Left lung (tissue), 10 donors: ENCODE measurements around the gene FEM1B. TPM values are rescaled to one million over a fixed set of nuclear protein-coding genes. Genes with fewer than 3 reads are reported as not detected.

ENCODE experiments used
- ATAC-seq: fragments of 200-7000 bp; cut with Tn5 transposase; one replicate; pipeline ENCODE4 v1.9.1; 2020; ENCODE audit warnings: moderate library complexity
- DNase-seq, 4 donors: peaks; one replicate each; pipeline ENCODE4 v3.0.0-alpha.2; 2013 to 2020
- H3K27ac ChIP-seq, 2 donors: fragments of 200-600 bp; sonication (generic) in 1 of 2; one replicate each; pipeline versions ENCODE4 v1.5.0 to v1.8.0; 2020 to 2021
- H3K27me3 ChIP-seq, 2 donors: fragments of 200-600 bp; sonication (generic) in 1 of 2; one replicate each; pipeline versions ENCODE4 v1.5.0 to v1.8.0; 2020 to 2021
- H3K36me3 ChIP-seq, 2 donors: fragments of 200-600 bp; sonication (generic) in 1 of 2; one replicate each; pipeline versions ENCODE4 v1.5.0 to v1.8.0; 2020 to 2021
- H3K4me1 ChIP-seq, 2 donors: fragments of 200-600 bp; one replicate each; pipeline ENCODE4 v1.8.0; 2021
- H3K4me3 ChIP-seq, 2 donors: fragments of 200-600 bp; sonication (generic) in 1 of 2; one replicate each; pipeline versions ENCODE4 v1.5.0 to v1.8.0; 2020 to 2021; ENCODE audit warnings: mild to moderate bottlenecking in 1 of 2
- H3K9me3 ChIP-seq, 2 donors: fragments of 200-600 bp; sonication (generic) in 1 of 2; one replicate each; pipeline versions ENCODE4 v1.5.0 to v1.8.0; 2020 to 2021
- intact Hi-C, 2 donors: fragments of 100-400 bp; cut with DNase I; formaldehyde crosslinking; loops; one replicate each; pipeline versions ENCODE4 v1.11.2 to v1.14.2; 2022
- polyA plus RNA-seq, 6 donors: library from polyadenylated mRNA; unstranded; fragments of 120-200 nt; gene quantifications; one replicate each; pipeline ENCODE4 v1.2.1, GENCODE V29; 2013; ENCODE audit not compliant: insufficient read length in 6 of 6
- total RNA-seq, 2 donors: library from RNA; stranded (reverse); fragmentation: NEBNext Ultra II Directional; extraction: Animal tissue kit (Norgen Biotek cat#: 25700); gene quantifications; one replicate each; pipeline ENCODE4 v1.2.1, GENCODE V29; 2021
- TF ChIP-seq, protein P1 (sequence below), 2 donors: fragments of 200-600 bp; sonication (generic) in 1 of 2; IDR thresholded peaks; one replicate each; pipeline versions ENCODE4 v1.5.0 to v1.8.0; 2021; ENCODE audit warnings: antibody characterized with exemption in 2 of 2
- donor health status: DM: no; HTN: yes; CAD: no.
- donor health status: DM: no; HTN: no; CAD: no.

The FEM1B gene
- total and polyA plus RNA-seq, 8 donors = 44.1 to 57.2 (median 50.4) TPM

DNA sequence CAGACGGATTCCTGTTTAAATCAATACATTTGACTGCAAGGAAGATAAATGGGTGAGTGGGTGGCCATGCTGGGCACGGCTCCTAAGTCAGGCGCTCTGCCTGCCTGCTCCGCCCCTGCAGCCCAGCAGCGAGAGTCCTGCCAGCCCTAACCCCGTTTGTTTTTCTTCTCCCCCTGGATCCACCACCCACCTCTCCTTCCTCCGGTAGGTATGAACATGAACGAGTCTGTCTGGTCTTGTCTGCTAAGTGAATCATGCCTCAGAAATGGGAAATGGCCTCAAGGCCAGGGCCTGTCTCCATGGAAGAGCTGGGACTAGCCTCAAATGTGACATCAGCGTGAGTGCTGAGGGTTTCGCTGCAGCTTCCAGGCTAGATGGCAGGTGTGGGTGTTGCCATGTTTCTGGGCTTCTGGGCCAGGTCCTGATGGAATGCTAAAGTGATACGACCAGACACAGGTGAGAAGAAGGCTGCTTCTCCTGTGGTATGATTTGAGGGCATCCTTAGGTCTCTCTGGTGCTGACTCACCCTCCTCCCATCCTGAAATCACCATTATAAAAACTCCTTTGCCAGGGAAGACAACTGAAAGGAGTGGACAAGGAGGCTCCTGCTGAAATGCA, 5.6 kb upstream of the FEM1B start:
- DNase-seq (no peak), ATAC-seq (peak; percentile 7)
- no peaks in the 10 kb centered on the region for H3K36me3 ChIP-seq
- intact Hi-C loops = no loop called here
- TF ChIP-seq, protein P1, sequence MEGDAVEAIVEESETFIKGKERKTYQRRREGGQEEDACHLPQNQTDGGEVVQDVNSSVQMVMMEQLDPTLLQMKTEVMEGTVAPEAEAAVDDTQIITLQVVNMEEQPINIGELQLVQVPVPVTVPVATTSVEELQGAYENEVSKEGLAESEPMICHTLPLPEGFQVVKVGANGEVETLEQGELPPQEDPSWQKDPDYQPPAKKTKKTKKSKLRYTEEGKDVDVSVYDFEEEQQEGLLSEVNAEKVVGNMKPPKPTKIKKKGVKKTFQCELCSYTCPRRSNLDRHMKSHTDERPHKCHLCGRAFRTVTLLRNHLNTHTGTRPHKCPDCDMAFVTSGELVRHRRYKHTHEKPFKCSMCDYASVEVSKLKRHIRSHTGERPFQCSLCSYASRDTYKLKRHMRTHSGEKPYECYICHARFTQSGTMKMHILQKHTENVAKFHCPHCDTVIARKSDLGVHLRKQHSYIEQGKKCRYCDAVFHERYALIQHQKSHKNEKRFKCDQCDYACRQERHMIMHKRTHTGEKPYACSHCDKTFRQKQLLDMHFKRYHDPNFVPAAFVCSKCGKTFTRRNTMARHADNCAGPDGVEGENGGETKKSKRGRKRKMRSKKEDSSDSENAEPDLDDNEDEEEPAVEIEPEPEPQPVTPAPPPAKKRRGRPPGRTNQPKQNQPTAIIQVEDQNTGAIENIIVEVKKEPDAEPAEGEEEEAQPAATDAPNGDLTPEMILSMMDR (IDR thresholded peaks at IDR 0.05) = no peak
- peaks cover 0 to 5% of the 10 kb centered on the region in 2 donors for H3K27me3 ChIP-seq
- H3K9me3 ChIP-seq = no peaks in the 10 kb centered on the region
- no peak overlapping the region for H3K4me3 ChIP-seq
- H3K4me1 ChIP-seq = peaks cover 9 to 10% of the 10 kb centered on the region in 2 donors
- peak overlapping the region; percentile 19 to 34 for H3K27ac ChIP-seq

DNA sequence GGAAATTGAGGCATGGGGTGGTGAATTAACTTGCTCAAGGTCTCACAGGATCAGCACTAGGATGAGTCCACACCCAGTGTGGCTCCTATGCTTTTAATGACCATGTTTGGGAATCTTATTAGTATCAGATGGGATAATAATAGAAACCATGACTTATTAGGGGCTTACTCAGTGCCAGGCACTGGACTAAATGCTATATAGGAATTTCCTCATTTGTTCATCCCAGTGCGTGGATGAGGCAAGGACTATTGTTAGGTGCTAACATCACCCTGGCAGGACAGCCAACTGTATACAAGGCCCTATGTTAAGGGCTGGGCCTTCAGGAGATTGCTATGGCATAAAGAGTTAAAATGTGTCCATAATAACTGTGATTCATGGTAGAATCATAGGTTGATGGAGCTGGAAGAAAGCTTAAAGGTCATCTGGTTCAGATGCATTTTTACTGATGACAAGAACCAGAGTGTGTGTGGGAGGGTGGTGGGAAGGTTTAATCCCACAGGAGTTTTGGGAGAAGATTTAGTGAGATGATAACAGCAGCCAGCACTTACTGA, 4.7 kb upstream of the FEM1B start:
- no peak overlapping the region for H3K4me3 ChIP-seq
- ATAC-seq (no peak), DNase-seq (no peak)
- H3K4me1 ChIP-seq = peaks cover 9 to 10% of the 10 kb centered on the region in 2 donors
- no peaks in the 10 kb centered on the region for H3K36me3 ChIP-seq
- intact Hi-C loops = no loop called here
- H3K9me3 ChIP-seq = no peaks in the 10 kb centered on the region
- no peaks in the 10 kb centered on the region for H3K27me3 ChIP-seq
- no peak overlapping the region for H3K27ac ChIP-seq
- TF ChIP-seq, protein P1 (IDR thresholded peaks at IDR 0.05) = no peak

- Histone ChIP-seq H3K27me3 (no peaks in the 10 kb centered on the region), H3K9me3 (no peaks in the 10 kb centered on the region), H3K36me3 (no peaks in the 10 kb centered on the region), H3K4me1 (peaks cover 9 to 15% of the 10 kb centered on the region in 2 donors), H3K4me3 (no peak overlapping the region), H3K27ac (peak overlapping the region; percentile 3 to 4)
- ATAC-seq (no peak), DNase-seq (no peak)
- intact Hi-C loops = no loop called here
- TF ChIP-seq, protein P1 (IDR thresholded peaks at IDR 0.05) = no peak
Measured at GRCh38 chr15:68274201-68274848, 3.2 kb upstream of the FEM1B start.

DNA sequence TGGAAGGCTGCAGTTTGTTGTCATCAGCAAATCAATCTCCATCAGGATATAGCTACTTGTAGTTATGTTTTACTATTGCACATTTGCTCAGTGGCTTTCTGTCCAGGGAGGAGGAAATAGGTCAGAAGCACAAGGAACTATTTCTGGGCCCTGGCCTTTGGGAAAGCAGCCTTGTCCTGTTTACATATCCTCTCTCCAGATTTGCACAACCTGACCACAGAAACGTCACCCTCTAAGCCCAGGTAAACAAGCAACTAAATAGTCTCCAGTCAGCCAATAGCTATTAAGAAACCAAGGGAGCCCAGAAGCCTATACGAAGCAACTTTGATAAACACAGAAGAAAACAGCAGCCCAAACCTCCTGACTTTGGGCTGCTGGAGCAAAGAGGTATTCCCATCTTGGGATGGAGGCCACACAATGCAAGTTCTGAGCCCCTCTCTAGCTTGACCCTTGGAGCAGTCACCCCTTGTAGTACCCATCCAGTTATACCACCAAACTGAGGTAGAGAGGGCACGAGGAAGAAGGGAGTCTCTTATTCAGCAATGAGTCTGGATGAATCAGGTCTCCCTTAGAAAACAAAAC, 2.3 kb upstream of the FEM1B start:
- Histone ChIP-seq H3K36me3 (no peaks in the 10 kb centered on the region), H3K27me3 (no peaks in the 10 kb centered on the region), H3K27ac (peak overlapping the region; percentile 4 to 49), H3K9me3 (no peaks in the 10 kb centered on the region), H3K4me1 (peaks cover 16 to 24% of the 10 kb centered on the region in 2 donors), H3K4me3 (no peak overlapping the region)
- TF ChIP-seq, protein P1 (IDR thresholded peaks at IDR 0.05) = no peak
- DNase-seq (peak in 2 of 4 donors; percentile 35 to 37), ATAC-seq (peak; percentile 29)
- intact Hi-C loops = no loop called here

- TF ChIP-seq, protein P1 (IDR thresholded peaks at IDR 0.05) = no peak
- ATAC-seq (no peak), DNase-seq (no peak)
- no peaks in the 10 kb centered on the region for H3K9me3 ChIP-seq
- no peaks in the 10 kb centered on the region for H3K36me3 ChIP-seq
- no peaks in the 10 kb centered on the region for H3K27me3 ChIP-seq
- peaks cover 22 to 39% of the 10 kb centered on the region in 2 donors for H3K4me1 ChIP-seq
- H3K27ac ChIP-seq = peak overlapping the region; percentile 95 to 97
- H3K4me3 ChIP-seq = peak overlapping the region; percentile 66 to 79
- intact Hi-C loops = no loop called here
Measured at GRCh38 chr15:68276668-68277067, 877 bp upstream of the FEM1B start.
